GM18867 (cell line): ENCODE results near the gene TGFA.
"Not testable (repeated sequence)": the region's sequence is repeated elsewhere in the genome, so short reads cannot be mapped to it uniquely, and the experiment has no call there.

ENCODE experiments used
- ATAC-seq: cut with Tn5 transposase; IDR thresholded peaks from one replicate; pipeline ENCODE4 v1.9.1; 2021; ENCODE audit warnings: mild to moderate bottlenecking, moderate library complexity; ENCODE audit not compliant: unreplicated experiment

The TGFA gene

DNA sequence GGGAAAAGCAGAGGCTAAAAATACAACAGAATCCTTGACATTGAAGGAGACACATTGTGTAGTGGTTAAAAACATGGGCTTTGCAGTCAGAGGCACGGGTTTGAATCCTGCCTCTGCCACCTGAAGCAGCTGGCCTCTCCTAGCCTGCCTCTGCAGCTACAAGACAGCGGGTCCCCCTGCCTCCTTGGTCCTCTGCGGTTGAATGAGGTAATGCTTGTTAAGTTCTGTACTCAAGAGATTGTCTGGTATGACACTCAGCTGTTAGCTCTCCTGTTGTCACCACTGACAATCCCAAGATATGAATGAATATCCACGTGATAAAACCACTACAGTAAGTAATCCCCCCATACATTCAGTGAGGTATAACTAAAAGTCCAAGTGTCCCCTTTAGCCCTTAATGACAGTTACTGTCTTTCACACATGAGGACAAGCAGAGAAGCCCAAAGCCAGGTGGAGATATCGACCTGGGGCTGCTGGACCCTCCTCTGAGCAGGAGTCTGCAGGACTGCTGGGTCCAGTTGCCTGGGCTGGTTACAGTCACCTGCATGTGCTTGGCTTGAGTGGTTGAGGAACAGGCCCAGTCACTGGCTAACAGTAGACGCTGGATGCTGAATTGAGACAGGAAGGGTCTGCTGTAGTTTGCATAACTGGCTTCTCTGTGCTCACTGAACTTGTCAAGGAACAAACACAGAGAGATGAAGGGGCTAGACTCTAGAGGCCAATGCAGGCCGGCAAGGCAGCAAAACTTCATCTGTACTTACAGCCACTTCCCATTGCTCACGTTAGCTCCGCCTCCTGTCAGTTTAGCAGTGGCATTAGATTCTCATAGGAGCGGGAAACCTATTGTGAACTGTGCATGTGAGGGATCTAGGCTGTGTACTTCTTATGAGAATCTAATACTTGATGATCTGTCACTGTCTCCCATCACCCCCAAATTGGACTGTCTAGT, 85.5 kb downstream of the TGFA start:
- ATAC-seq, result no peak

GRCh38 chr2:70467237-70467636, 86.4 kb downstream of the TGFA start:
- no peak for ATAC-seq

DNA sequence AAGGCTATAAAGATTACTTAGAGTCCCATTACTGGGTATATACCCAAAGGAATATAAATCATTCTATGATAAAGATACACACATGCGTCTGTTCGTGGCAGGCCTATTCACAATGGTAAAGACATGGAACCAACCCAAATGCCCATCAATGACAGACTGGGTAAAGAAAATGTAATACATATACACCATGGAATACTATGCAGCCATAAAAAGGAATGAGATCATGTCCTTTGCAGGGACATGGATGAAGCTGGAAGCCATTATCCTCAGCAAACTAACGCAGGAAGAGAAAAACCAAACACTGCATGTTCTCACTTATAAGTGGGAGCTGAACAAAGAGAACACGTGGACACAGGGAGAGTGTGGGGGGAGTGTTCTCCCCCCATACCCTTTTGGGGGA, 87.0 kb downstream of the TGFA start:
- not testable (repeated sequence) for ATAC-seq

DNA sequence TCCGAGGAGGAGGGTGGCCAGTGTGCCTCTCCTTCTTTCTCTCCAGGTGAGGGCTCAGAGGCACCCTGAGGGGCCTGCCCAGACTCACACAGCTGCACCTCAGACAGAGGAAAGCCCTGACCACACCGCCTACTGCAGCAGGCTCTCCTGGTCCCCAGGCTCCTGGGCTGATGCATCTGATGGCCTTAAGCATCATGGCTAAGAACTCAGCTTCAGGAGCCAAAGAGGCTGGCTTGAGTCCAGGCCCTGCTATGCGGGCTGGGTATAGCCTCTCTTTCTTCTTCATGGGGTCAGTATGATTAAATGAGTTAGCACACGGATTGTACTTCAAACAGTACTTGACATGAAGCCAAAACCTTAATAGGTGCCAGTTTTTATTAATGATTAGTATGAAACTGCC, 89.6 kb downstream of the TGFA start:
- ATAC-seq, result no peak

DNA sequence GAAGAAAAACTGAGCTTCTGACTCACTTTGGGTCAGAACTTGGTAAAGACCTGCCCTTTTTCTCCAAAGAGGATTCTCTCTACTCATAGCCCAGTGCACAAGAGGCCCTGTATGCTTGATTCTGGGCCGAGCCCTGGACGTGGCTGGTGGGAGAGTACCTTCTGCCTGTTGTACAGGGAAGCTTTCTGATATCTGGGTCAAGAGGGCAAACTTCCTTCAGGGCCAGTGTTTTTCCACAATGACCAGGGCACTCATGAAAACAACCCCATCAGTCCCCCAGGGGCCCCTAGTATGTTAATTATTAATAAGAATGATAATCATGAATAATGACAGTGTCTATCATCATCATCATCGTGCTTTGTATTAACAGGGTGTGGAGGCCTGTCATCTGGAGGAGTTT, 90.0 kb downstream of the TGFA start:
- ATAC-seq, result no peak

GRCh38 chr2:70461981-70462876, 91.4 kb downstream of the TGFA start:
- ATAC-seq, result no peak

GRCh38 chr2:70461414-70461813, 92.2 kb downstream of the TGFA start:
- no peak for ATAC-seq

- ATAC-seq, result no peak
Measured at GRCh38 chr2:70460333-70460732, 93.3 kb downstream of the TGFA start.

DNA sequence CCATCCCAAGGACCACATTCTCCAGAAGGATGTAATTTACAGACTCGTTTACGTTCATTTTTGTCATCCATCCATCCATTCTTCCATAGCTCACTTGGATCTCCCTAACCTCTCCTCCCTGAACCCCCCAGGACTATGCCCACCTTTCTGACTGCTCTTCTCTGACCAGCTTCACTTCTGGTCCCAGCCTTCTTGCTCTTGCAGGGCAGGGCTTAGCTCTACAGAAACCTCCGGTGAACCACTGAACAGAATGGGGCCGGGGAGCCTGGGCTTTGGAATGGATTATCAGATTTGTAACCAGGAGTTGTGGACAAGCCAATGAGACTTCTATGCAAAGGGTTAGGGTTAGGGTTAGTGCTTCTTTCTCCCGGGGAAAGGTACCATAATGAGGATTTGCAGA, 95.0 kb downstream of the TGFA start:
- no peak for ATAC-seq

GRCh38 chr2:70456585-70457495, 96.8 kb downstream of the TGFA start:
- no peak for ATAC-seq

DNA sequence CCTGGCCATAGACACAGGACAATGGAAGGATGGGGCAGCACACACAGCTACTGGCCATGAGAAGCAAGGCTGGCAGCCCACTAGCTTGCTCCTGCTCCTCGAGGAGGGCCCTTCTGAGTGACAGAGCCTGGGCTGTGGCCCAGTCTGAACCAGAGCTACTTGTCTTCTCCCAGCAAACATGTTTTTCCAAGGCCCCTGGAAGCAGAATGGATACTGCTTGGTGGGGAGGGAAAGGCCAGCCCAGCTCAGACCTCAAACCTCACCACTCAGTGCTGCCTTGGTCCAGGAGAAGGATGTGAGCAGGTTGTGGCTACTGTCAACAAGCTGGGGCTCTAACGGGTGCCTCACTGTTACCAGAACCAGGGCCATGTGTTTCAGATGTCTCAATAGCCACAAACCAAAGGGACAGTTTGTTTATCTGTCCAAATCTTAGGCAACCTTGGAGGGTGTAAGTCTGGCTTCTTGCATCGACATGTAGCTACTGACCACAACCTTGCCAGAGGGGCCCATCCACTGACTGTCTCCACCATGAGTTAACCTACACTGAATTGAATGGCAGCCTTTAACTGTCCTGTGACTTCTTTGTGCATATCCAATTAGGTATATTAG, 98.6 kb downstream of the TGFA start:
- ATAC-seq, result no peak

GRCh38 chr2:70450641-70451250, 102.9 kb downstream of the TGFA start:
- ATAC-seq, result no peak

GRCh38 chr2:70448041-70448440, 105.6 kb downstream of the TGFA start:
- ATAC-seq, result no peak

GRCh38 chr2:70443726-70444125, 109.9 kb downstream of the TGFA start:
- ATAC-seq, result no peak

DNA sequence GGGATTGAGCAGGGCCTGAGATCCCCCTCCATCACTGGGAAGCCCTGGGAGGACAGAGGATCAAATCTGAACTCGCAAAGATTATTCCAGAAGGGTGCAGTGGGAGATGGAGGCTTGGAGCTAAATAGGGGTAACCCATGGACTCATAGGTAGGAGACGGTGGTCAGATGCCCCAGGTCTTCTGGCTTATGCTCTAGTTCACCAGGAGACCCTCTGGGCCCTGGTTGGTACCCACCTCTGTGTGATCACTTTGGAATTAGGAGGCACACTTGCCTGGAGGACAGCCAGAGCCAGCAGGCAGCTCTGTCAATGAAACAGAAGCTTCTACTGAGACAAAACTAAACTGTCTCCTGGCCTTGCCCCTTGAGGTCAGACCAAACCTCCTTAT, 110.6 kb downstream of the TGFA start:
- no peak for ATAC-seq

GRCh38 chr2:70442301-70443077, 111.1 kb downstream of the TGFA start:
- no peak for ATAC-seq

DNA sequence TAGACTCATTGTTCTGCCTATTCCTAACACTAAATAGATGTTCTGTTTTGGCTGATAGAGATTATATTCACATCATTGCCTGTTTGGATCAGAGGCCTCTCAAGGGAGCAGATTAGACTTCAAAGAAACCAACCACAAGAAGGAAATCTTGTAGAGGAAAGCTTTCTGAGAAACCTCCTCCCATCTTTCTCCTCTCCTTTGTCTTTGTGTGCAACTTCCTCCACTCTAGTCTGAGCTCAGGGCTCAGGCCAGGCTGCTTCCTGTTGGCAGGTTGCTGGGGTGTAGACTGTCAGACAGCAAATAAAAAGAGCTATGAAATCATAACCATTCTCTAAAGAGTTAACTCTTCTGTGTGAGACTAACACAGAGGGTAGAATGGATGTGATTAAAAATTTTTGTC, 113.0 kb downstream of the TGFA start:
- no peak for ATAC-seq

DNA sequence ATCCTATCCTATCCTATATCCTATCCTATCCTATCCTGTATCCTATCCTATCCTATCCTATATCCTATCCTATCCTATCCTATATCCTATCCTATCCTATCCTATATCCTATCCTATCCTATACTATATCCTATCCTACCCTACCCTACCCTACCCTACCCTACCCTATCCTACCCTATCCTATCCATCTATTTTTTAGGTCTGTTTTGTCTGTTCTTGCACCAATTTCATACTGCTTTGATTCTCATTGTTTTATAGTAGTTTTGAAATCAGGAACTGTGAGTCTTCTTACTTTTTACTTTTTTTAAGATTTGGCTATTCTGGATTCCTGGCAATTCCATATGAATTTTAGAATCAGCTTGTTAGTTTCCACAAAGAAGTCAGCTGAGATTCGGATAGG, 118.5 kb downstream of the TGFA start:
- no peak for ATAC-seq

GRCh38 chr2:70433315-70433714, 120.3 kb downstream of the TGFA start:
- no peak for ATAC-seq
